ENCODE data around the gene ASB9.
"Not testable (repeated sequence)": the region's sequence is repeated elsewhere in the genome, so short reads cannot be mapped to it uniquely, and the experiment has no call there.

Gene ASB9

DNA sequence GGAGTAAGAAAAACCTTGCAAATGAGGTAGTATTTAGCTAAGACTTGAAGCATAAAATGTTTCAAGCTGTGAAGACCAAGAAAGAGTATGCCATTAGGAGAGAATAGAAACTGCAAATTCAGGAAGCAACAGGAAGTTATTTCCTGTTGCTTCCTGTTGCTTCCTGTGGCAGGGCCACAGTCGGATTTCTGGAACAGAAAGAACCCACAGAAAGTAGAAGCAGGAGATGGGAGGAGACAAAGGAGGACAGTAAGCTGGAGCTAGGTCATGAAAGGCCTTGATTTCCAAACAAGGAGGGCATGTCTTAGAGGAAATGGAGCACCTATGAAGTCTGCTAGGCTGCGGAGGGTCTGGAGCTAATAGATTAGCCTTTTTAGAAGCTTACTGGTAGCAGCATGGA, 28.3 kb upstream of the ASB9 start:
- no peak overlapping the region for H3K27ac ChIP-seq (ENCODE audit: low read length)
- DNase-seq (ENCODE audit: low read depth, low spot score), result no peak
- WGBS (ENCODE audit: insufficient coverage, insufficient read length), result no CpG with 5 or more reads among the region's 2 CpGs

DNA sequence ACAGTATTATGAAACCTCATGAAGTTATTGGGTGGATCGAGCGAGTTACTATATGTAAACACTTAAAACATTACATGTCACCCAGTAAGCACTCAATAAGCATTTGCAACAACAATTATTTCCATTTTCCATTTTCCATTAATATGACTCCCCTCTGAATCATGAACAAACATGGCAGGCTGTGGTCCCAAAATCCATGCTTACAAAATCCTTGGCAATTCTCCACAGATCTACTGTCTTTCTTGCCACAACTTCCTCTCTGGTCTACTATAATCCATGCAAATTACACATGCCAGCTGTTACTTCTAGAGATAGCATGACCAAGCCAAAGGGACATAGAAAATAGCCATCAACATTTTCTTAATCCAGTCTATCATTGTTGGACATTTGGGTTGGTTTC, 23.6 kb upstream of the ASB9 start:
- WGBS (ENCODE audit: insufficient coverage, insufficient read length), result no CpG with 5 or more reads among the region's 2 CpGs
- no peak overlapping the region for H3K27ac ChIP-seq (ENCODE audit: low read length)
- H3K4me3 ChIP-seq (ENCODE audit: low read length), result no peak overlapping the region
- H3K9me3 ChIP-seq (ENCODE audit: control insufficient read depth, insufficient read depth, low read length), result no peaks in the 10 kb centered on the region
- no peaks in the 10 kb centered on the region for H3K27me3 ChIP-seq (ENCODE audit: control insufficient read depth, insufficient read depth, low read length)
- no peaks in the 10 kb centered on the region for H3K36me3 ChIP-seq (ENCODE audit: control insufficient read depth, insufficient read depth, low read length)
- DNase-seq (ENCODE audit: low read depth, low spot score), result no peak
- no peaks in the 10 kb centered on the region for H3K4me1 ChIP-seq (ENCODE audit: control insufficient read depth, insufficient read depth, low read length)

More for the DNA sequence above, 28.3 kb upstream of the ASB9 start:
- Histone ChIP-seq H3K4me1 (ENCODE audit: control insufficient read depth, insufficient read depth, low read length) (no peaks in the 10 kb centered on the region), H3K9me3 (ENCODE audit: control insufficient read depth, insufficient read depth, low read length) (no peaks in the 10 kb centered on the region), H3K36me3 (ENCODE audit: control insufficient read depth, insufficient read depth, low read length) (no peaks in the 10 kb centered on the region), H3K27me3 (ENCODE audit: control insufficient read depth, insufficient read depth, low read length) (no peaks in the 10 kb centered on the region), H3K4me3 (ENCODE audit: low read length) (no peak overlapping the region)

DNA sequence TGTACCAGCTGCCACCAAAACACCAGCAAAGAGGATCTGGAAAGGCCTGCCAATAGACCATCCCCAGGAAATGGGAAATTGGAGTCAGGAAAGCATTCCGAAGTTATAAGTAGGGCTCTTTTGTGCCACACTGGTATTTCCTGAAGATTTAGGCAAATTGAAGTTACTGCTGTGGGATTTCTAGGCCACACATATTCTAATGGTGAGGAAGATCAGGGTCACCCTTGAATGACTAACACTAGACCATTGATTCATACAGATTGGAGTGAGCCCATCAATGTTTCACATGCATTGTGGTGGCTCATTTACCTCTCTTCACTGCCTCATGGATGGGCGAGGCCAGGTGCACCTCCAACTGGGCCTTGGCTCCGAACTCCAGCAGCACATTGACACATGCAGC, 23.0 kb upstream of the ASB9 start:
- H3K27me3 ChIP-seq (ENCODE audit: control insufficient read depth, insufficient read depth, low read length), result no peaks in the 10 kb centered on the region
- no peak for DNase-seq (ENCODE audit: low read depth, low spot score)
- no peaks in the 10 kb centered on the region for H3K9me3 ChIP-seq (ENCODE audit: control insufficient read depth, insufficient read depth, low read length)
- H3K4me3 ChIP-seq (ENCODE audit: low read length), result no peak overlapping the region
- no peaks in the 10 kb centered on the region for H3K36me3 ChIP-seq (ENCODE audit: control insufficient read depth, insufficient read depth, low read length)
- no peak overlapping the region for H3K27ac ChIP-seq (ENCODE audit: low read length)
- no peaks in the 10 kb centered on the region for H3K4me1 ChIP-seq (ENCODE audit: control insufficient read depth, insufficient read depth, low read length)
- no CpG with 5 or more reads among the region's 3 CpGs for WGBS (ENCODE audit: insufficient coverage, insufficient read length)

- H3K36me3 ChIP-seq (ENCODE audit: control insufficient read depth, insufficient read depth, low read length), result no peaks in the 10 kb centered on the region
- H3K27ac ChIP-seq (ENCODE audit: low read length), result no peak overlapping the region
- WGBS (ENCODE audit: insufficient coverage, insufficient read length), result no CpG with 5 or more reads among the region's 1 CpG
- H3K4me3 ChIP-seq (ENCODE audit: low read length), result no peak overlapping the region
- no peak for DNase-seq (ENCODE audit: low read depth, low spot score)
- no peaks in the 10 kb centered on the region for H3K9me3 ChIP-seq (ENCODE audit: control insufficient read depth, insufficient read depth, low read length)
- no peaks in the 10 kb centered on the region for H3K4me1 ChIP-seq (ENCODE audit: control insufficient read depth, insufficient read depth, low read length)
- no peaks in the 10 kb centered on the region for H3K27me3 ChIP-seq (ENCODE audit: control insufficient read depth, insufficient read depth, low read length)
Observed at GRCh38 chrX:15277604-15278003, 7.7 kb upstream of the ASB9 start.

DNA sequence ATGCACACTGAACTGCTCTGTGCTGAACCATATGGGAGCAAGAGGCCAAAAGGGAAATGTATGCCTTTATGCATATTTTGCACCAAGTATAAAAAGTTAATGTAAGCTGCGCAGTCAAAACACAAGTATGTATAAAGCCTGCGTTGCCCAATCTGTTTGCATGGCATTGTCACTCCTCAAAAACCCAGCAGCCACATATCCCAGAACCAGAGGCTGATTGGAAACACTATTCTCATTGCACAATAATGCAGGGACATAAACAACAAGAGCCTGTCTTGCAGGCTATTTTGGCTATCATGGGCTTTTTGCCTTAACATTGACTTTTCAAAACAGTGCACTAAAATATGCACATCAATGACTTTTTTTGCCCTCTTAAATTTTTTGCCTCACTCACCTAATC, 5.1 kb upstream of the ASB9 start:
- no peak overlapping the region for H3K27ac ChIP-seq (ENCODE audit: low read length)
- no peaks in the 10 kb centered on the region for H3K9me3 ChIP-seq (ENCODE audit: control insufficient read depth, insufficient read depth, low read length)
- H3K36me3 ChIP-seq (ENCODE audit: control insufficient read depth, insufficient read depth, low read length), result no peaks in the 10 kb centered on the region
- no peak overlapping the region for H3K4me3 ChIP-seq (ENCODE audit: low read length)
- no peak for DNase-seq (ENCODE audit: low read depth, low spot score)
- H3K4me1 ChIP-seq (ENCODE audit: control insufficient read depth, insufficient read depth, low read length), result no peaks in the 10 kb centered on the region; the same call in 1 of the 2 replicates
- no CpG with 5 or more reads among the region's 2 CpGs for WGBS (ENCODE audit: insufficient coverage, insufficient read length)
- no peaks in the 10 kb centered on the region for H3K27me3 ChIP-seq (ENCODE audit: control insufficient read depth, insufficient read depth, low read length)

GRCh38 chrX:15273275-15273674, 3.4 kb upstream of the ASB9 start:
- not testable (repeated sequence) for H3K9me3 ChIP-seq (ENCODE audit: control insufficient read depth, insufficient read depth, low read length); H3K27ac ChIP-seq (ENCODE audit: low read length); H3K36me3 ChIP-seq (ENCODE audit: control insufficient read depth, insufficient read depth, low read length); H3K4me1 ChIP-seq (ENCODE audit: control insufficient read depth, insufficient read depth, low read length); H3K4me3 ChIP-seq (ENCODE audit: low read length); DNase-seq (ENCODE audit: low read depth, low spot score); H3K27me3 ChIP-seq (ENCODE audit: control insufficient read depth, insufficient read depth, low read length)
- WGBS (ENCODE audit: insufficient coverage, insufficient read length), result no CpG with 5 or more reads among the region's 10 CpGs

- WGBS (ENCODE audit: insufficient coverage, insufficient read length), result no CpG with 5 or more reads among the region's 1 CpG
- H3K27ac ChIP-seq (ENCODE audit: low read length), result no peak overlapping the region
- no peaks in the 10 kb centered on the region for H3K9me3 ChIP-seq (ENCODE audit: control insufficient read depth, insufficient read depth, low read length)
- no peak overlapping the region for H3K4me3 ChIP-seq (ENCODE audit: low read length)
- no peak for DNase-seq (ENCODE audit: low read depth, low spot score)
- H3K4me1 ChIP-seq (ENCODE audit: control insufficient read depth, insufficient read depth, low read length), result no peaks in the 10 kb centered on the region; the same call in 1 of the 2 replicates
- H3K36me3 ChIP-seq (ENCODE audit: control insufficient read depth, insufficient read depth, low read length), result no peaks in the 10 kb centered on the region
- H3K27me3 ChIP-seq (ENCODE audit: control insufficient read depth, insufficient read depth, low read length), result no peaks in the 10 kb centered on the region
Observed at GRCh38 chrX:15271757-15272156, 1.9 kb upstream of the ASB9 start.

DNA sequence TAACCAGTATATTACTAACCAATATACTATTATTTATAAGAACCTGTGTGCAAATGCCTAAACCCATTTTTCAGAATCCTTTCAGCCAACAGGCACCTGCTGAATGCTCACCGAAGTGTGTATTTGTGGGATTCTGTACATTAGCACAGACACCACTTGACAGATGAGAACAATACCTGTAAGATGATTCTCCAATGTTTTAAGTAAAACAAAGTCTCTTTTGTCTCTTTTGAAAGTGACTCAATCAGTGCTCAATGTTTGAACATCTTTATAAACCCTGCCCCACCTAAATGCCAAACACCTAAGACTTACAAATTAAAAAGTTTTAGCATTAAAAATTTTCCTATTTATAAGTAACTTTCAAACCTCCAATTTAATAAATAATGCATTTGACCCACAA, 763 bp downstream of the ASB9 start:
- H3K36me3 ChIP-seq (ENCODE audit: control insufficient read depth, insufficient read depth, low read length), result no peaks in the 10 kb centered on the region
- WGBS (ENCODE audit: insufficient coverage, insufficient read length), result no CpG with 5 or more reads among the region's 1 CpG
- H3K27me3 ChIP-seq (ENCODE audit: control insufficient read depth, insufficient read depth, low read length), result no peaks in the 10 kb centered on the region
- no peak overlapping the region for H3K4me3 ChIP-seq (ENCODE audit: low read length)
- H3K27ac ChIP-seq (ENCODE audit: low read length), result no peak overlapping the region
- no peaks in the 10 kb centered on the region for H3K9me3 ChIP-seq (ENCODE audit: control insufficient read depth, insufficient read depth, low read length)
- no peak for DNase-seq (ENCODE audit: low read depth, low spot score)
- H3K4me1 ChIP-seq (ENCODE audit: control insufficient read depth, insufficient read depth, low read length), result no peaks in the 10 kb centered on the region; the same call in 1 of the 2 replicates

DNA sequence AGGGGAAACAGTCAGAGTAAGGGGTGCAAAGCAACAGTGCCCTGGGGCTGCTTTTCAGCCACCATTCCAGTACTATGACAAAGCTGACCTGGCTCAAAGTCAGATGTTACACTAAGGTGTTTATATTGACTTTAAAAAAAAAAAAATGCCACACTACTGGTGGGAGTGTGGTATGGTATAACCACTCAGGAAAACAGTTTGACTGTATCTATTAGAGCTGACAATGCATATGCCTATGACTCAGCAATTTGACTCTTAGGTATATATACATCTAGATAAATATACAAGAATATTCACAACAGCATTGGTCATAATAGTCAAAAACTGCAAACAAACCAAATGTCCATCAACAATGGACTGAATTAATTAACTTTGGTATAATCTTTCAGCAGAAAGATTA, 15.0 kb downstream of the ASB9 start:
- no peaks in the 10 kb centered on the region for H3K4me1 ChIP-seq (ENCODE audit: control insufficient read depth, insufficient read depth, low read length)
- no peaks in the 10 kb centered on the region for H3K9me3 ChIP-seq (ENCODE audit: control insufficient read depth, insufficient read depth, low read length)
- no peak overlapping the region for H3K4me3 ChIP-seq (ENCODE audit: low read length)
- no peaks in the 10 kb centered on the region for H3K36me3 ChIP-seq (ENCODE audit: control insufficient read depth, insufficient read depth, low read length)
- no peak overlapping the region for H3K27ac ChIP-seq (ENCODE audit: low read length)
- no peaks in the 10 kb centered on the region for H3K27me3 ChIP-seq (ENCODE audit: control insufficient read depth, insufficient read depth, low read length)
- no peak for DNase-seq (ENCODE audit: low read depth, low spot score)

DNA sequence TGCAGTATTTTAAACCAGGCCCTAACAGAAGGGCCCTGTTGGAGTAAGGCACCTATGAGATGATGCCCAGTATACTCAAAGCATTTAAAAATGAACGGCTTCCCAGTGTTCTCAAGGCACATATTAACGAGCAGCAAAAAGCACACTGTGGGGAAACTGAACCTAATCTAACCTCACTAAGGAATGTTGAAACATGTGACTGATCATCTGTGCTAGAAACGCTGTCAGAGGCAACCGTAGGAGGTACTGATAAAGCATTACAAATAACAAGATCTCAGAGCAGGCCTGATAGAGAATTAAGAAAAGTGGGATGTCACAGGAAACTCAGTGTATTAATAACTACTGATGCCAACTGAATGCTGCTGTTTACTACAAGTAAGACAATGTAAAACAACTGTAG, 24.0 kb downstream of the ASB9 start:
- no peaks in the 10 kb centered on the region for H3K27me3 ChIP-seq (ENCODE audit: control insufficient read depth, insufficient read depth, low read length)
- no peaks in the 10 kb centered on the region for H3K4me1 ChIP-seq (ENCODE audit: control insufficient read depth, insufficient read depth, low read length)
- H3K4me3 ChIP-seq (ENCODE audit: low read length), result no peak overlapping the region
- DNase-seq (ENCODE audit: low read depth, low spot score), result no peak
- no peak overlapping the region for H3K27ac ChIP-seq (ENCODE audit: low read length)
- H3K36me3 ChIP-seq (ENCODE audit: control insufficient read depth, insufficient read depth, low read length), result no peaks in the 10 kb centered on the region
- no peaks in the 10 kb centered on the region for H3K9me3 ChIP-seq (ENCODE audit: control insufficient read depth, insufficient read depth, low read length)
- no CpG with 5 or more reads among the region's 4 CpGs for WGBS (ENCODE audit: insufficient coverage, insufficient read length)

- no peak for DNase-seq (ENCODE audit: low read depth, low spot score)
- H3K27me3 ChIP-seq (ENCODE audit: control insufficient read depth, insufficient read depth, low read length), result no peaks in the 10 kb centered on the region
- H3K36me3 ChIP-seq (ENCODE audit: control insufficient read depth, insufficient read depth, low read length), result no peaks in the 10 kb centered on the region
- no peak overlapping the region for H3K4me3 ChIP-seq (ENCODE audit: low read length)
- no peaks in the 10 kb centered on the region for H3K9me3 ChIP-seq (ENCODE audit: control insufficient read depth, insufficient read depth, low read length)
- no CpG with 5 or more reads among the region's 5 CpGs for WGBS (ENCODE audit: insufficient coverage, insufficient read length)
- no peaks in the 10 kb centered on the region for H3K4me1 ChIP-seq (ENCODE audit: control insufficient read depth, insufficient read depth, low read length)
- H3K27ac ChIP-seq (ENCODE audit: low read length), result no peak overlapping the region
Observed at GRCh38 chrX:15244421-15244820, 25.5 kb downstream of the ASB9 start.

Measured in iPS DF 6.9 (cell line).